Neuronal stem cell (in vitro differentiated cells): Measurements from ENCODE around the gene ZFAND3.

ENCODE experiments used
- DNase-seq: peaks from one replicate; pipeline ENCODE4 v3.0.0-alpha.2; 2013; ENCODE audit warnings: low spot score
- H2AFZ ChIP-seq: one replicate; pipeline ENCODE4 v1.6.1; 2013; ENCODE audit warnings: mild to moderate bottlenecking, low read length, inconsistent platforms
- H2AK5ac ChIP-seq: 2 replicates; pipeline ENCODE4 v1.6.1; 2013; ENCODE audit warnings: low read depth, mild to moderate bottlenecking, inconsistent platforms, low read length, moderate library complexity, mixed read lengths
- H2BK120ac ChIP-seq: 2 replicates; pipeline ENCODE4 v1.6.1; 2013; ENCODE audit warnings: low read depth, mild to moderate bottlenecking, inconsistent platforms, low read length, moderate library complexity, mixed read lengths
- H2BK12ac ChIP-seq: one replicate; pipeline ENCODE4 v1.6.1; 2013; ENCODE audit warnings: low read length, inconsistent platforms
- H2BK15ac ChIP-seq: 2 replicates; pipeline ENCODE4 v1.6.1; 2013; ENCODE audit warnings: mild to moderate bottlenecking, low read length, inconsistent platforms, mixed read lengths
- H2BK5ac ChIP-seq: one replicate; pipeline ENCODE4 v1.6.1; 2013; ENCODE audit warnings: inconsistent platforms, mild to moderate bottlenecking, low read length, moderate library complexity
- H3K14ac ChIP-seq: one replicate; pipeline ENCODE4 v1.6.1; 2013; ENCODE audit warnings: low read length, inconsistent platforms
- H3K18ac ChIP-seq: 2 replicates; pipeline ENCODE4 v1.6.1; 2013; ENCODE audit warnings: low read length, inconsistent platforms
- H3K23ac ChIP-seq: 2 replicates; pipeline ENCODE4 v1.6.1; 2013; ENCODE audit warnings: low read depth, mild to moderate bottlenecking, mixed read lengths, low read length, inconsistent platforms; ENCODE audit not compliant: poor library complexity
- H3K27ac ChIP-seq: replicated peaks from 3 replicates; pipeline ENCODE4 v1.5.1; 2013; ENCODE audit warnings: low read length, inconsistent platforms
- H3K27me3 ChIP-seq, 3 experiments: 2 replicates each; pipeline ENCODE4 v1.6.1; 2013; ENCODE audit warnings: low read length in 3 of 3, mild to moderate bottlenecking in 2 of 3, inconsistent platforms in 1 of 3, low read depth in 1 of 3, mixed read lengths in 1 of 3, moderate library complexity in 1 of 3; ENCODE audit not compliant: control insufficient read depth in 3 of 3, insufficient read depth in 3 of 3
- H3K36me3 ChIP-seq, 2 donors: replicated peaks in 1 of 2; 2 replicates each; pipeline ENCODE4 v1.6.1; 2013; ENCODE audit warnings: low read length in 2 of 2; ENCODE audit not compliant: control insufficient read depth in 2 of 2, insufficient read depth in 2 of 2
- H3K4ac ChIP-seq: 2 replicates; pipeline ENCODE4 v1.6.1; 2013; ENCODE audit warnings: inconsistent platforms, mild to moderate bottlenecking, low read length, moderate library complexity
- H3K4me1 ChIP-seq, 2 donors: 1 replicate in 1 of 2; 2 replicates in 1 of 2; pipeline ENCODE4 v1.6.1; 2013; ENCODE audit warnings: low read length in 2 of 2, low read depth in 1 of 2; ENCODE audit not compliant: control insufficient read depth in 2 of 2, insufficient read depth in 1 of 2
- H3K4me2 ChIP-seq: one replicate; pipeline ENCODE4 v1.6.1; 2013; ENCODE audit warnings: mild to moderate bottlenecking, low read length, inconsistent platforms; ENCODE audit not compliant: insufficient read depth, poor library complexity, severe bottlenecking
- H3K4me3 ChIP-seq, 2 donors: 2 replicates each; pipeline ENCODE4 v1.5.1; 2013; ENCODE audit warnings: low read length in 2 of 2, mild to moderate bottlenecking in 2 of 2, inconsistent platforms in 1 of 2, moderate library complexity in 1 of 2
- H3K79me1 ChIP-seq: one replicate; pipeline ENCODE4 v1.6.1; 2013; ENCODE audit warnings: low read depth, mild to moderate bottlenecking, inconsistent platforms, low read length, moderate library complexity
- H3K9ac ChIP-seq: one replicate; pipeline ENCODE4 v1.6.1; 2013; ENCODE audit warnings: mild to moderate bottlenecking, low read depth, low read length, inconsistent platforms; ENCODE audit not compliant: poor library complexity
- H3K9me3 ChIP-seq, 2 donors: replicated peaks in 1 of 2; 2 replicates each; pipeline versions ENCODE3 to v1.6.1; 2013; ENCODE audit warnings: low read length in 2 of 2, mild to moderate bottlenecking in 2 of 2, inconsistent platforms in 1 of 2, low read depth in 1 of 2, mixed read lengths in 1 of 2, moderate library complexity in 1 of 2; ENCODE audit not compliant: control insufficient read depth in 2 of 2, insufficient read depth in 1 of 2
- H4K8ac ChIP-seq: one replicate; pipeline ENCODE4 v1.6.1; 2013; ENCODE audit warnings: low read depth, mild to moderate bottlenecking, inconsistent platforms, low read length, moderate library complexity
- H4K91ac ChIP-seq: one replicate; pipeline ENCODE4 v1.6.1; 2013; ENCODE audit warnings: low read length, low read depth, mild to moderate bottlenecking, inconsistent platforms; ENCODE audit not compliant: poor library complexity
- WGBS, 2 donors: extraction: QIAGEN DNeasy Blood & Tissue Kit; methylation state at CpG; one replicate each; pipeline ENCODE4 v1.1.7; 2013; ENCODE audit warnings: missing lambda C conversion rate in 2 of 2, mixed read lengths in 1 of 2; ENCODE audit not compliant: insufficient read length in 2 of 2, insufficient replicate concordance in 1 of 2; ENCODE audit errors: extremely low coverage in 2 of 2; 5-methylcytosine and 5-hydroxymethylcytosine counted together

ZFAND3 gene

DNA sequence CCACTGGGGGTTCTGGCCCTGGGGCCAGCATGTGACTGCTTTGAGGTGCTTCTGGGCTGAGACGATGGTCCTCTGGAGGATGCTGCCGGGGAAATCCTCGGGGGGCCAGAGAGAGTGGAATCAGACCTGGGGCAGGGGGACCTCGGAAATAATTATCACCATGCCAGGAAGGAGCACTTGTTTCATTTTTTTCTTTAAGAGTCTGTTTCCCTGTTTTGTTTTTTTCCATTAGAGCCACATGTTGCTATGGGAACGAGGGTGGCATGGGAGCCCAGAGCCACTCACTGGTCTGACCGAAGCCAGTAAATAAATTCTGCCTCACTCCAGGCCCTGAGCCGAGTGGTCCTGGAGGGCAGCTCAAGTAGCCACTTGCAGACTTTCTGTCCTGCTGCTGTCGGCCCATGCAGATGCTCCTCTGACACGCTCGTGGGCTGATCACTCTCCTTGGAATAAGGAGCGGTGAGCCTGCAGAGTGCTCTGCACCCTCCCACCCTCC lies 365.1 kb downstream of the ZFAND3 start:
- Histone ChIP-seq H3K4me2 (no peak overlapping the region), H3K27me3 (no peaks in the 10 kb centered on the region), H3K36me3 (no peaks in the 10 kb centered on the region), H4K8ac (no peak overlapping the region), H4K91ac (no peak overlapping the region), H3K4me3 (no peak overlapping the region), H3K18ac (peak overlapping the region; percentile 29), H2BK12ac (no peak overlapping the region), H3K27ac (no peak overlapping the region), H2AK5ac (no peak overlapping the region), H3K14ac (no peak overlapping the region), H3K23ac (no peak overlapping the region), H3K9me3 (no peaks in the 10 kb centered on the region), H2BK5ac (no peak overlapping the region), H2AFZ (no peak overlapping the region), H3K79me1 (no peaks in the 10 kb centered on the region), H2BK15ac (no peak overlapping the region), H3K4me1 (peaks cover 22 to 27% of the 10 kb centered on the region in 2 donors), H3K9ac (no peak overlapping the region), H3K4ac (no peak overlapping the region), H2BK120ac (no peak overlapping the region)
- no peak for DNase-seq
- no CpG with 5 or more reads among the region's 11 CpGs for WGBS, 2 donors

DNA sequence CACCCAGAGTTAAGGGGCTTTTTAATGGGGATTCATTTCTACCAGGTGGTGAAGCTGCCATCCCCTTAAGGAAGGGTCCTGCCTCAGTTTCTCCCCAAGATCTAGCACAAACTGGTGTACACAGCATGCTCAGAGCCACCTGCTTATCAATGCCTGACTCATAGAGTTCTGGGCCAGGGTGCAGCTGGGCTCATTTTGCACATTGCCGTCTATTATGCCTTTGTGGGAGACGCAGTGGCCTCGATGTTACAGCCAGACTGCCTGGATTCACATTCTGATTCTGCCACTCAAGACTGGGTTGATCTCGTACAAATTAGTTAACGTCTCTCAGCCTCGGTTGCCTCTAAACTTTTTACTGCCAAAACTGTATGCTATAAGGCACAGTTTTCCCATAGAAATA lies 365.7 kb downstream of the ZFAND3 start:
- Histone ChIP-seq H2BK12ac (no peak overlapping the region), H2BK120ac (no peak overlapping the region), H2AFZ (no peak overlapping the region), H3K36me3 (no peaks in the 10 kb centered on the region), H2BK15ac (no peak overlapping the region), H2BK5ac (no peak overlapping the region), H3K4me3 (no peak overlapping the region), H4K91ac (no peak overlapping the region), H3K9ac (no peak overlapping the region), H3K23ac (no peak overlapping the region), H3K27me3 (no peaks in the 10 kb centered on the region), H3K4ac (no peak overlapping the region), H4K8ac (no peak overlapping the region), H3K27ac (no peak overlapping the region), H3K14ac (no peak overlapping the region), H2AK5ac (no peak overlapping the region), H3K4me1 (peaks cover 22 to 27% of the 10 kb centered on the region in 2 donors), H3K79me1 (no peaks in the 10 kb centered on the region), H3K4me2 (no peak overlapping the region), H3K18ac (no peak overlapping the region), H3K9me3 (no peaks in the 10 kb centered on the region)
- WGBS, 2 donors = no CpG with 5 or more reads among the region's 6 CpGs
- DNase-seq = no peak

DNA sequence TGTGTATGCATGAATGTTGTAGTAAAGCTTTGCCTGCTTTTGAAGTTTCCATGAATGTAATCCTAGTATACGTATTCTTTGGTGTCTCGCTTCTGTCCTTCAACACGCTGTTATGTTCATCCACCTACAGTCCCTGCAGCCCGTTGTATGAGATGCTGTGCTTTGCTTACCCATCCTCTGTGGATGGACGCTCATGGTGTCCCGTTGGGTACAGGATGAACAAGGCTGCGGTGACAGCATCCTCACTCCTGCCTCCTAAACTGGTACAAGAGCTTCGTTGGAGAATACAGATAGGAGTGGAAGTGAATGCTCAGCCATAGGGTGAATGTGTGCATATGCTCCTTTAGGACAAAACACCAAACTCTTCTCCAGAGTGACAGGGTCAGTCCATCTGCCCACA lies 366.2 kb downstream of the ZFAND3 start:
- Histone ChIP-seq H2BK15ac (no peak overlapping the region), H3K4ac (no peak overlapping the region), H3K79me1 (no peaks in the 10 kb centered on the region), H3K27me3 (no peaks in the 10 kb centered on the region), H4K91ac (no peak overlapping the region), H4K8ac (no peak overlapping the region), H3K23ac (no peak overlapping the region), H2BK12ac (no peak overlapping the region), H3K4me1 (peaks cover 22 to 26% of the 10 kb centered on the region in 2 donors), H3K36me3 (no peaks in the 10 kb centered on the region), H3K27ac (no peak overlapping the region), H3K4me3 (no peak overlapping the region), H2BK120ac (no peak overlapping the region), H2AK5ac (no peak overlapping the region), H2AFZ (no peak overlapping the region), H3K18ac (no peak overlapping the region), H3K14ac (no peak overlapping the region), H3K9ac (no peak overlapping the region), H3K9me3 (no peaks in the 10 kb centered on the region), H2BK5ac (no peak overlapping the region), H3K4me2 (no peak overlapping the region)
- no CpG with 5 or more reads among the region's 8 CpGs for WGBS, 2 donors
- no peak for DNase-seq

DNA sequence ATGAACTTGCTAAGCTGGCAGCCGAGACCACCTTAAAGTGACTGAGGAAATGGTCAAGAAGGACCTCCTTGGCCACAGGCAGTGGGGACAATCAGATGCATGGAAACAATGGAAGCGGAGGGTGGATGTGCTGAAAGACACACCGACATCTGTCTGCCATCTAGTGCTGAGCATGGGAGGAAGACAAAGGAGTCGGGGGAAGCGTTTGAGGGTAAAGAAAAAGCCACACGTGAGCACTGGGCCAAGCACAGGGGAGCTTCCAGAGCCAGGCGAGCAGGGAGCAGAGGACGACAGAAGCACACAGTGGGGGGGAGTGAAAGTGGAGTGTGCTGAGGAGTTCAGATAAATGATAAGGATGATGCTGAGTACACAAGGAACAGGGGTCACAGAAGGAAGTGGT lies 367.8 kb downstream of the ZFAND3 start:
- peaks cover 30 to 37% of the 10 kb centered on the region in 2 donors for H3K4me1 ChIP-seq
- peak overlapping the region; percentile 17 for H2BK15ac ChIP-seq
- no peak overlapping the region for H3K4me2 ChIP-seq
- H3K9me3 ChIP-seq = no peaks in the 10 kb centered on the region
- no peak overlapping the region for H3K14ac ChIP-seq
- H3K79me1 ChIP-seq = no peaks in the 10 kb centered on the region
- H4K91ac ChIP-seq = no peak overlapping the region
- peak overlapping the region; percentile 50 for H3K18ac ChIP-seq
- H2AFZ ChIP-seq = no peak overlapping the region
- no peaks in the 10 kb centered on the region for H3K36me3 ChIP-seq
- no CpG with 5 or more reads among the region's 8 CpGs for WGBS, 2 donors
- peak overlapping the region; percentile 7 for H2BK5ac ChIP-seq
- H2AK5ac ChIP-seq = no peak overlapping the region
- peak overlapping the region; percentile 18 for H3K23ac ChIP-seq
- DNase-seq = no peak
- peak overlapping the region; percentile 45 for H3K9ac ChIP-seq
- H2BK12ac ChIP-seq = no peak overlapping the region
- no peak overlapping the region for H3K4me3 ChIP-seq
- no peak overlapping the region for H3K4ac ChIP-seq
- H3K27me3 ChIP-seq = no peaks in the 10 kb centered on the region
- no peak overlapping the region for H4K8ac ChIP-seq
- H2BK120ac ChIP-seq = no peak overlapping the region
- no peak overlapping the region for H3K27ac ChIP-seq
